Neural cell (in vitro differentiated cells): Measurements from ENCODE around the gene MCC.

Experiments used
- CTCF ChIP-seq: fragments of 450-650 bp; IDR thresholded peaks from 2 replicates; pipeline ENCODE4 v1.5.1; 2014; ENCODE audit warnings: antibody characterized with exemption, mild to moderate bottlenecking, moderate library complexity; ENCODE audit not compliant: poor library complexity, severe bottlenecking
- EP300 ChIP-seq: fragments of 450-650 bp; conservative IDR thresholded peaks from 2 replicates; pipeline ENCODE4 v1.6.1; 2014; ENCODE audit warnings: antibody characterized with exemption, mild to moderate bottlenecking, moderate library complexity; ENCODE audit not compliant: poor library complexity, severe bottlenecking
- POLR2AphosphoS5 ChIP-seq: IDR thresholded peaks from 2 replicates; pipeline ENCODE4 v1.6.1; 2012
- REST ChIP-seq: IDR thresholded peaks from 2 replicates; pipeline ENCODE4 v1.6.1; 2012; ENCODE audit warnings: borderline replicate concordance
- TAF1 ChIP-seq: IDR thresholded peaks from 2 replicates; pipeline ENCODE4 v1.6.1; 2012; ENCODE audit warnings: low read depth

GRCh38 chr5:113474100-113474728, 14.0 kb downstream of the MCC start:
- TF ChIP-seq CTCF (no peak), POLR2AphosphoS5 (no peak), EP300 (no peak), REST (no peak), TAF1 (no peak)
